ENCODE data around the gene NAA20. TPM values are rescaled to one million over a fixed set of nuclear protein-coding genes. Genes with fewer than 3 reads are reported as not detected.

The NAA20 gene
- total and polyA plus RNA-seq, 9 of the 15 experiments (the other 6 are each of a cell fraction or from before 2014, with no cell fraction given): 51.4 to 361 (median 84.6) TPM

- no peak overlapping the region for H3K9ac ChIP-seq (ENCODE audit: insufficient read depth in 1 of 2, low read depth in 2 of 2, low read length in 2 of 2)
- ATAC-seq (no peak), FAIRE-seq (no peak), DNase-seq (ENCODE audit: extremely low read depth in 1 of 4, low spot score in 3 of 4) (no peak)
- intact Hi-C loops (cut with micrococcal nuclease) (no loop called here), in situ Hi-C loops (cut with MboI) (no loop called here)
- no peak overlapping the region for H3K4me2 ChIP-seq (ENCODE audit: insufficient read depth, low read length)
- H4K20me1 ChIP-seq (replicated peaks; ENCODE audit: control insufficient read depth, insufficient read depth, low read length): no peaks in the 10 kb centered on the region
- no peak overlapping the region for H3K27ac ChIP-seq (ENCODE audit: extremely low read depth, low read depth, low read length)
- WGBS (ENCODE audit: insufficient coverage, low coverage, missing lambda C conversion rate): 0% methylated on average over 3 of the region's 8 CpGs
- TF ChIP-seq KDM1A (IDR thresholded peaks at IDR 0.05) (0 out of 4 replicates have a peak, but pooled peaks of 1 of the 2 experiments have one; percentile 8), KLF13 (tag; IDR thresholded peaks at IDR 0.05; ENCODE audit: borderline replicate concordance, low read depth) (no peak), DACH1 (IDR thresholded peaks at IDR 0.05; ENCODE audit: partially characterized antibody) (no peak), NFE2 (IDR thresholded peaks at IDR 0.05; ENCODE audit: low read depth) (no peak), E2F6 (IDR thresholded peaks at IDR 0.05; ENCODE audit: borderline replicate concordance in 1 of 2, extremely low read depth in 1 of 2, insufficient read depth in 1 of 2, insufficient read length in 1 of 2, low read depth in 1 of 2, low read length in 1 of 2, poor library complexity in 1 of 2, severe bottlenecking in 1 of 2) (no peak)
- no peaks in the 10 kb centered on the region for H3K79me2 ChIP-seq (ENCODE audit: control insufficient read depth, insufficient read depth, low read length)
- ChIA-PET POLR2A (interaction anchor here (1.1 to 1.5 kb wide), 2 partner anchors 10 to 13 kb away, joined by 3 read pairs; no protein-coding TSS in a partner anchor), CTCF (ENCODE audit: low intra/inter-chr PET ratio) (no interaction called here)
- H3K27me3 ChIP-seq (ENCODE audit: control insufficient read depth in 2 of 2, insufficient read depth in 2 of 2, low read length in 2 of 2): peaks cover 11 to 49% of the 10 kb centered on the region in 2 experiments
- H3K9me3 ChIP-seq (replicated peaks; ENCODE audit: control insufficient read depth, insufficient read depth, low read depth, low read length): no peaks in the 10 kb centered on the region
- no peak overlapping the region for H2AFZ ChIP-seq (ENCODE audit: low read depth, low read length)
- no peaks in the 10 kb centered on the region for H3K9me1 ChIP-seq (ENCODE audit: control insufficient read depth, insufficient read depth, low read length)
- H3K4me1 ChIP-seq (replicated peaks in 1 of 2; ENCODE audit: control insufficient read depth in 2 of 2, insufficient read depth in 2 of 2, low read length in 2 of 2): peaks cover 0 to 4% of the 10 kb centered on the region in 2 experiments; a peak in 1 of 5 replicates
- no TSS peak for BruUV-seq (replicated peaks)
- no peak overlapping the region for H3K4me3 ChIP-seq
- no peaks in the 10 kb centered on the region for H3K36me3 ChIP-seq (ENCODE audit: control insufficient read depth, insufficient read depth, low read length)
Measured at GRCh38 chr20:19976595-19977372, 40.4 kb upstream of the NAA20 start.

All from K562 (cell line).